Neural cell (in vitro differentiated cells): ENCODE data around the gene ESR2.

ENCODE experiments used
- POLR2AphosphoS5 ChIP-seq: IDR thresholded peaks from 2 replicates; pipeline ENCODE4 v1.6.1; 2012
- TAF1 ChIP-seq: IDR thresholded peaks from 2 replicates; pipeline ENCODE4 v1.6.1; 2012; ENCODE audit warnings: low read depth
- TF ChIP-seq, protein P1 (sequence below): fragments of 450-650 bp; IDR thresholded peaks from 2 replicates; pipeline ENCODE4 v1.5.1; 2014; ENCODE audit warnings: antibody characterized with exemption, mild to moderate bottlenecking, moderate library complexity; ENCODE audit not compliant: poor library complexity, severe bottlenecking

DNA sequence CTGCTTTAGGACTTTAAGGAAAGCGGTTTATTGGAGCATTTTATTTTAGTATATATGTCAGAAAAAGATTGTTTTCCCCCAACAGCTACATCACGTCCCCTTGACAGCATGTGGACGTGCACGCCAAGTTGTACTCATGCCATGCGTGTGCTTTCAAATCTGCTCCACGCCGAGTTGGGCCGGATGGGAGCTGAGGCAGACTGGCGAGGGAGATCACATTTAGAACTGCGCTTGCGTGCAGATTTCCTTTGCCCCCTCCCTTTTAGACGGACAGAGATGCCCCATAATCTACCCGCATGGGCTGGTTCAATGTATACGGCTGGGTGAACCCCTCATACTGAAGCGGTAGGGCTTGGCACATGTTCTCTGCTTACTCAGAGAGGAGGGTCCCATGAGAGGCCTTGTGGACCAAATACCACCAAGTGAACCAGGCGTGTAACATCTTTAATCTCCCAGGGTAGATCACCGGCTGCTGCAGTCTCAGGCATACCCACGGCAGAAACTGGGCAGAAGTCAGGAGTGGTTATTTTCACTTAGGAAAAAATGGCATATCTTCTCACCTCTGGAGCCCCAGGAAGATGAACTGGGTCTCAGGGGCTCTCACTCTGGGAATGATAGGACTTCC lies 92.1 kb downstream of the ESR2 start:
- TF ChIP-seq, protein P1, sequence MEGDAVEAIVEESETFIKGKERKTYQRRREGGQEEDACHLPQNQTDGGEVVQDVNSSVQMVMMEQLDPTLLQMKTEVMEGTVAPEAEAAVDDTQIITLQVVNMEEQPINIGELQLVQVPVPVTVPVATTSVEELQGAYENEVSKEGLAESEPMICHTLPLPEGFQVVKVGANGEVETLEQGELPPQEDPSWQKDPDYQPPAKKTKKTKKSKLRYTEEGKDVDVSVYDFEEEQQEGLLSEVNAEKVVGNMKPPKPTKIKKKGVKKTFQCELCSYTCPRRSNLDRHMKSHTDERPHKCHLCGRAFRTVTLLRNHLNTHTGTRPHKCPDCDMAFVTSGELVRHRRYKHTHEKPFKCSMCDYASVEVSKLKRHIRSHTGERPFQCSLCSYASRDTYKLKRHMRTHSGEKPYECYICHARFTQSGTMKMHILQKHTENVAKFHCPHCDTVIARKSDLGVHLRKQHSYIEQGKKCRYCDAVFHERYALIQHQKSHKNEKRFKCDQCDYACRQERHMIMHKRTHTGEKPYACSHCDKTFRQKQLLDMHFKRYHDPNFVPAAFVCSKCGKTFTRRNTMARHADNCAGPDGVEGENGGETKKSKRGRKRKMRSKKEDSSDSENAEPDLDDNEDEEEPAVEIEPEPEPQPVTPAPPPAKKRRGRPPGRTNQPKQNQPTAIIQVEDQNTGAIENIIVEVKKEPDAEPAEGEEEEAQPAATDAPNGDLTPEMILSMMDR = no peak
- TF ChIP-seq TAF1 = no peak
- no peak for TF ChIP-seq POLR2AphosphoS5
